Mucosa of descending colon (tissue), 3 donors: ENCODE results near the gene PTPRT. TPM values are rescaled to one million over a fixed set of nuclear protein-coding genes. Genes with fewer than 3 reads are reported as not detected.

Experiments used
- ATAC-seq: fragments of 200-7000 bp; cut with Tn5 transposase; one replicate; pipeline ENCODE4 v1.9.1; 2020; ENCODE audit warnings: mild to moderate bottlenecking, moderate library complexity
- DNase-seq, 3 donors: peaks; one replicate each; pipeline ENCODE4 v3.0.0-alpha.2; 2020
- H3K36me3 ChIP-seq: fragments of 200-600 bp; one replicate; pipeline ENCODE4 v1.8.0; 2021; ENCODE audit warnings: low read depth, mild to moderate bottlenecking
- H3K4me1 ChIP-seq: fragments of 200-600 bp; one replicate; pipeline ENCODE4 v1.8.0; 2021; ENCODE audit warnings: low read depth, mild to moderate bottlenecking
- H3K4me3 ChIP-seq: fragments of 200-600 bp; one replicate; pipeline ENCODE4 v1.8.0; 2021; ENCODE audit warnings: mild to moderate bottlenecking
- H3K9me3 ChIP-seq: fragments of 200-600 bp; one replicate; pipeline ENCODE4 v1.8.0; 2021; ENCODE audit warnings: mild to moderate bottlenecking
- intact Hi-C, 2 donors: fragments of 100-400 bp; cut with DNase I in 1 of 2; cut with micrococcal nuclease in 1 of 2; formaldehyde crosslinking; loops; one replicate each; pipeline versions ENCODE4 v1.11.0 to v1.11.1; 2022; cut with DNase I, micrococcal nuclease
- total RNA-seq, 3 donors: library from RNA; stranded (reverse); fragmentation: NEBNext Ultra II Directional in 2 of 3; extraction: Animal tissue kit (Norgen Biotek cat#: 25700) in 2 of 3; gene quantifications; one replicate each; pipeline versions ENCODE4 v1.2.1 to v1.2.4, GENCODE V29; 2021 to 2023
- TF ChIP-seq, protein P1 (sequence below): fragments of 200-600 bp; IDR thresholded peaks from one replicate; pipeline ENCODE4 v1.8.0; 2022; ENCODE audit warnings: antibody characterized with exemption, mild to moderate bottlenecking
- donor health status: DM: no; HTN: no; CAD: no; lungs with moderate emphysema.
- donor health status: DM: no; HTN: no; CAD: no.
- donor health status: DM: no; HTN: yes; CAD: no.

Gene PTPRT
- total RNA-seq, 3 donors from 2014 or later: 0.19 to 0.43 (median 0.38) TPM

- intact Hi-C loops: no loop called here
- H3K4me3 ChIP-seq: no peak overlapping the region
- no peaks in the 10 kb centered on the region for H3K9me3 ChIP-seq
- no peaks in the 10 kb centered on the region for H3K36me3 ChIP-seq
- ATAC-seq (no peak), DNase-seq (no peak)
- H3K4me1 ChIP-seq: no peaks in the 10 kb centered on the region
- TF ChIP-seq, protein P1, sequence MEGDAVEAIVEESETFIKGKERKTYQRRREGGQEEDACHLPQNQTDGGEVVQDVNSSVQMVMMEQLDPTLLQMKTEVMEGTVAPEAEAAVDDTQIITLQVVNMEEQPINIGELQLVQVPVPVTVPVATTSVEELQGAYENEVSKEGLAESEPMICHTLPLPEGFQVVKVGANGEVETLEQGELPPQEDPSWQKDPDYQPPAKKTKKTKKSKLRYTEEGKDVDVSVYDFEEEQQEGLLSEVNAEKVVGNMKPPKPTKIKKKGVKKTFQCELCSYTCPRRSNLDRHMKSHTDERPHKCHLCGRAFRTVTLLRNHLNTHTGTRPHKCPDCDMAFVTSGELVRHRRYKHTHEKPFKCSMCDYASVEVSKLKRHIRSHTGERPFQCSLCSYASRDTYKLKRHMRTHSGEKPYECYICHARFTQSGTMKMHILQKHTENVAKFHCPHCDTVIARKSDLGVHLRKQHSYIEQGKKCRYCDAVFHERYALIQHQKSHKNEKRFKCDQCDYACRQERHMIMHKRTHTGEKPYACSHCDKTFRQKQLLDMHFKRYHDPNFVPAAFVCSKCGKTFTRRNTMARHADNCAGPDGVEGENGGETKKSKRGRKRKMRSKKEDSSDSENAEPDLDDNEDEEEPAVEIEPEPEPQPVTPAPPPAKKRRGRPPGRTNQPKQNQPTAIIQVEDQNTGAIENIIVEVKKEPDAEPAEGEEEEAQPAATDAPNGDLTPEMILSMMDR: no peak
Measured at GRCh38 chr20:42646250-42646649, 543.5 kb downstream of the PTPRT start.

DNA sequence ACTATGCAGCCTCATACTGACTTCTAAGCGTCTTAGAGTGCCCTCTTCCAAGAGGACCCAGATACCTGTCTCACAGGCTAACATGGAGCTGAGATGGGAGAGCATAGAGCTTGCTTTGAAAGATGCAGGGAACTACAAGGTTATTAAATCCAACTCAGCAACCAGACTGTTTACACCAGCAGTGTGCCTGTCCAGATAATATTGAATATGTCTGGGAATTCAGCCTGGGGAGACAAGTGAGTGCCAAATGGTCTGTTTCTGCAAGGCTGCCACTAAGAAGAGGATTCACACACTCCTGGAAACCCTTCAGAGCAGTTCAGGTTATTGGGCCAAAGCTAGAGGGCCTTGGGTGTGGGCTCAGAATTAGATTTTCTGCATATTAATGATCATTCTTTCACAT lies 547.8 kb downstream of the PTPRT start:
- DNase-seq: no peak

DNA sequence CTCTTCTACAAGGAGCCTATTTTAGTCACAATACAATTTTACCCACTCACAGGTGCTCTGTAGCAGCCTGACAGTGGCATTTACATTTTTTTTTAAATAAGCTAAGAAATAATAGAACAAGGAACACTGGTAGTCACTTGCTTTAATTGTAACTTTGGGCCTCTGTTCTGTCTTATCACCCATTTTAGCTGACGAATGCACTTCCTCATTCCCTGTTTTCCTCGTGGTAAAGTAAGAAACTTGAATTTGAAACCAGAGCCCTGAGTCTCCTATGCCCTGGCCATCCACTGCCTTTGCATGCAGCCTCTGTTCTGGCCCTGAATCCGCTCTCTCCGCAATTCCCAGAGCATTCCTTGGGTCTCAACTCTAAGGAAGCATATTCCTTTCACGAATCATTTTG lies 550.6 kb downstream of the PTPRT start:
- TF ChIP-seq, protein P1: no peak
- DNase-seq (no peak), ATAC-seq (no peak)
- Histone ChIP-seq H3K9me3 (no peaks in the 10 kb centered on the region), H3K4me1 (no peaks in the 10 kb centered on the region), H3K36me3 (no peaks in the 10 kb centered on the region), H3K4me3 (no peak overlapping the region)
- intact Hi-C loops: no loop called here

More for the DNA sequence above, 547.8 kb downstream of the PTPRT start:
- Histone ChIP-seq H3K36me3 (no peaks in the 10 kb centered on the region), H3K4me1 (no peaks in the 10 kb centered on the region), H3K9me3 (no peaks in the 10 kb centered on the region), H3K4me3 (no peak overlapping the region)
- no peak for ATAC-seq
- intact Hi-C loops: no loop called here
- TF ChIP-seq, protein P1: no peak

- H3K36me3 ChIP-seq: no peaks in the 10 kb centered on the region
- TF ChIP-seq, protein P1: no peak
- no peak overlapping the region for H3K4me3 ChIP-seq
- ATAC-seq: no peak
- DNase-seq: no peak
- intact Hi-C loops: no loop called here
- no peaks in the 10 kb centered on the region for H3K9me3 ChIP-seq
- H3K4me1 ChIP-seq: no peaks in the 10 kb centered on the region
Measured at GRCh38 chr20:42635699-42636411, 553.9 kb downstream of the PTPRT start.

GRCh38 chr20:42634156-42634555 lies 555.5 kb downstream of the PTPRT start:
- Histone ChIP-seq H3K36me3 (no peaks in the 10 kb centered on the region), H3K9me3 (no peaks in the 10 kb centered on the region), H3K4me1 (no peaks in the 10 kb centered on the region), H3K4me3 (no peak overlapping the region)
- ATAC-seq (no peak), DNase-seq (no peak)
- intact Hi-C loops: no loop called here
- TF ChIP-seq, protein P1: no peak
